ENCODE measurements around the gene ACMSD.

ACMSD gene

GRCh38 chr2:134835471-134835870 lies 2.9 kb upstream of the ACMSD start:
- no peak for DNase-seq (ENCODE audit: insufficient read length, low spot score)
- FAIRE-seq, result no peak
- TF ChIP-seq, protein P1, sequence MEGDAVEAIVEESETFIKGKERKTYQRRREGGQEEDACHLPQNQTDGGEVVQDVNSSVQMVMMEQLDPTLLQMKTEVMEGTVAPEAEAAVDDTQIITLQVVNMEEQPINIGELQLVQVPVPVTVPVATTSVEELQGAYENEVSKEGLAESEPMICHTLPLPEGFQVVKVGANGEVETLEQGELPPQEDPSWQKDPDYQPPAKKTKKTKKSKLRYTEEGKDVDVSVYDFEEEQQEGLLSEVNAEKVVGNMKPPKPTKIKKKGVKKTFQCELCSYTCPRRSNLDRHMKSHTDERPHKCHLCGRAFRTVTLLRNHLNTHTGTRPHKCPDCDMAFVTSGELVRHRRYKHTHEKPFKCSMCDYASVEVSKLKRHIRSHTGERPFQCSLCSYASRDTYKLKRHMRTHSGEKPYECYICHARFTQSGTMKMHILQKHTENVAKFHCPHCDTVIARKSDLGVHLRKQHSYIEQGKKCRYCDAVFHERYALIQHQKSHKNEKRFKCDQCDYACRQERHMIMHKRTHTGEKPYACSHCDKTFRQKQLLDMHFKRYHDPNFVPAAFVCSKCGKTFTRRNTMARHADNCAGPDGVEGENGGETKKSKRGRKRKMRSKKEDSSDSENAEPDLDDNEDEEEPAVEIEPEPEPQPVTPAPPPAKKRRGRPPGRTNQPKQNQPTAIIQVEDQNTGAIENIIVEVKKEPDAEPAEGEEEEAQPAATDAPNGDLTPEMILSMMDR (IDR thresholded peaks at IDR 0.05; ENCODE audit: insufficient read depth, missing control alignments), result no peak

- DNase-seq (ENCODE audit: insufficient read length, low spot score) (no peak), FAIRE-seq (no peak)
- TF ChIP-seq, protein P1 (IDR thresholded peaks at IDR 0.05; ENCODE audit: insufficient read depth, missing control alignments), result no peak
These were observed 1.4 kb upstream of the ACMSD start for GRCh38 chr2:134836986-134837385.

DNA sequence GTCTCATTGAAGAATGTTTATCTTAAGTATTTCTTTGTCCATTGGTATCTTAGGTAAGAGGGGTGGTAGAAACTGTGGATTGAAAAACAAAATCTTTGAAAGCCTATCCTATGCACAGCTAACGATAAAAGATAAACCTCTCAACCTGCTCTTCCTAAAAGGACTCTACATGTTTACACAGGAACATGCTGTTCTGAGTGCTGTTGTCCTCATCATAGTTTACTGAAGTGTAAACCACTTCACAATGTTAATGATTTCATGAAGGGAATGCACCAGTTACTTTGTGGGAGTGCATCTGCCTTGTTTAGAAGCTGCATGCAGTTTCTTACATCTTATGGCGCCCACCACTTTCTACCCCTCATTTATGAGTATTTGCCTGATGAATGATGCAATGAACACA lies 1.2 kb downstream of the ACMSD start:
- TF ChIP-seq, protein P1 (IDR thresholded peaks at IDR 0.05; ENCODE audit: insufficient read depth, missing control alignments), result no peak
- no peak for DNase-seq (ENCODE audit: insufficient read length, low spot score)
- no peak for FAIRE-seq

DNA sequence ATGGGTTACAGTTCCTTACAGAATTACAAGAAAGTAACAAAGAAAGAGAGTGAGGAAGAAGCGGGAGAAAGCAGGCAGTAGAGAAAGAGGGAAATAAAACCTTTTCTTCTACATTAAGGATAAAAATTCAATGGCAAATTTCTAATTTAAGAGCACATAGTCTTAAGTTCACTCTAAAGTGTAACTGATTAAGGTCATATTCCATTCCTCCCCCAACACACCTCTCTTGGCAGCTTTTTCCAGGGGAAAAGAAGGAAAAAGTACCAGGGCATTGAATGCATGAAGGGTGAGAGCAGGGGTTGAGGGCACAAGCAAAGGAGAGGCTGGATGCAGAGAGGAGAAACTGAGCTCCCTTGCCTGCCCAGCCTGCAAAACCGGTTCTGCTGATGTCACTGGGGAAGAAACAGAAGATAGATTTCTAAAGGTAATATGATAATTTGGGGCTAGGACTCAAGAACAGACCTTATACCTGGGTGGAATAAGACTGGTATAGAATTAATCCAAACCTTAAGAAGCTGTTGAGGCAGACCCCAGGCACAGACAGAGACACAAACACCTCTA lies 4.6 kb downstream of the ACMSD start:
- TF ChIP-seq, protein P1 (IDR thresholded peaks at IDR 0.05; ENCODE audit: insufficient read depth, missing control alignments), result no peak
- FAIRE-seq (no peak), DNase-seq (ENCODE audit: insufficient read length, low spot score) (no peak)

DNA sequence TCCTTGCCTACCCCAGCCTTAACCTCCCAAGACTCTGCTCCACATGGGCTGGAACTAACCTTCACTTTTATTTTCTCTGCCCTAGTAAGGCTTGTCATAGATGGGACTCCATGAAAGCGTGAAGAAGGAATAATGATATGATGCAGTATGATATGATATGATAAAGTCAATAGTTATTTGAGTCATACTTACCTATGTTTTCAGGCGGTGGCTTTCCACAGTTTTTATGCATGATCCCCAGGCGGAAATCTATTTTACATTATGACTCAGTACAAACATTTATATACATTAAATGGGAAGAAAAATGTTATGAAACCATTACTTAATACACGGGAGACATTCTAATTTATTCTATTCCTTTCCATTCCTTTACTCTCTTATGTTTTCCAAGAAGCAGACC lies 5.6 kb downstream of the ACMSD start:
- DNase-seq (ENCODE audit: insufficient read length, low spot score) (no peak), FAIRE-seq (no peak)
- TF ChIP-seq, protein P1 (IDR thresholded peaks at IDR 0.05; ENCODE audit: insufficient read depth, missing control alignments), result no peak

DNA sequence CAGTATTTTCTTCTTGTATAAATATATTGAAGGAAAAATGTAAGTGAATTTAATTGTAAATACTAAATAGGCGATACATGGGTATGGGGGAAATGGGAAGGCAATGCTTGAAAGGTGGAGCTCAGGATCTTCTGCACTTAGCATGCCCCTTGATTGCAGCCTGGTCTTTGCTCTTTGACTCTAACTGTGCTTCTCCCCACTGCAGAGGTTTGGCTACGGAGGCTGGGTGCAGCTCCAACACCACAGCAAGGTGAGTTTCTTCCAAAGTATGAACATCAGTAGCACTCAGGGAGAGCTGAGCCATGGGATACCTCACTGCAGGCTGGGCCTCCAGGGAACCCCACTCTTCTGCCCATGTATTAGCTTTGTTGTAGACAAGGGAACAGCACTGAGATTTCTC lies 6.6 kb downstream of the ACMSD start:
- DNase-seq (ENCODE audit: insufficient read length, low spot score) (no peak), FAIRE-seq (no peak)
- TF ChIP-seq, protein P1 (IDR thresholded peaks at IDR 0.05; ENCODE audit: insufficient read depth, missing control alignments), result no peak

GRCh38 chr2:134845719-134846118 lies 7.3 kb downstream of the ACMSD start:
- FAIRE-seq (no peak), DNase-seq (ENCODE audit: insufficient read length, low spot score) (no peak)
- TF ChIP-seq, protein P1 (IDR thresholded peaks at IDR 0.05; ENCODE audit: insufficient read depth, missing control alignments), result no peak
